ENCODE data around the gene NSF.

GRCh38 chr17:46726206-46726605, 135.7 kb downstream of the NSF start:
- no peak for TF ChIP-seq POLR2A (IDR thresholded peaks at IDR 0.05)
- no peak for TF ChIP-seq CTCF (IDR thresholded peaks at IDR 0.05)

Measured in adrenal gland (tissue), 5 donors.